ENCODE measurements around the gene HHIPL1.

Gene HHIPL1

GRCh38 chr14:99688210-99688581, 43.3 kb downstream of the HHIPL1 start:
- Histone ChIP-seq H4K8ac (ENCODE audit: low read depth, low read length) (no peak overlapping the region), H2BK120ac (ENCODE audit: insufficient read depth, low read length, poor library complexity) (no peak overlapping the region), H3K14ac (ENCODE audit: low read length) (no peak overlapping the region), H3K23ac (ENCODE audit: low read length) (no peak overlapping the region), H3K18ac (ENCODE audit: low read length) (no peak overlapping the region), H2BK12ac (ENCODE audit: low read length) (no peak overlapping the region), H2AFZ (ENCODE audit: insufficient read depth, low read length, poor library complexity) (no peak overlapping the region), H2AK5ac (ENCODE audit: low read length) (no peak overlapping the region), H3K27me3 (ENCODE audit: insufficient read depth, low read length) (no peaks in the 10 kb centered on the region), H4K91ac (ENCODE audit: low read depth, low read length) (no peak overlapping the region), H3K4me1 (ENCODE audit: control insufficient read depth in 1 of 2, insufficient read depth in 2 of 2, low read length in 2 of 2) (peaks cover 3 to 11% of the 10 kb centered on the region in 2 experiments), H3K27ac (ENCODE audit: low read depth, low read length) (no peak overlapping the region), H3K4ac (ENCODE audit: low read depth, low read length) (no peak overlapping the region), H4K12ac (ENCODE audit: low read depth, low read length) (no peak overlapping the region), H3K9me3 (ENCODE audit: insufficient read depth, low read depth, low read length) (peaks cover 3% of the 10 kb centered on the region), H3K36me3 (ENCODE audit: control insufficient read depth in 1 of 2, insufficient read depth in 2 of 2, low read length in 2 of 2) (no peaks in the 10 kb centered on the region), H3K4me2 (ENCODE audit: low read length) (no peak overlapping the region), H3K9ac (ENCODE audit: low read length) (no peak overlapping the region), H3K79me1 (ENCODE audit: low read length) (peaks cover 3% of the 10 kb centered on the region), H2BK5ac (ENCODE audit: low read depth, low read length, poor library complexity) (no peak overlapping the region), H3K79me2 (ENCODE audit: control insufficient read depth, insufficient read depth, low read length, poor library complexity) (no peaks in the 10 kb centered on the region), H3K4me3 (ENCODE audit: low read depth, low read length) (no peak overlapping the region)
- no peak for DNase-seq
- no CpG with 5 or more reads among the region's 10 CpGs for WGBS (ENCODE audit: extremely low coverage, insufficient coverage, insufficient read length)

GRCh38 chr14:99688629-99689028, 43.7 kb downstream of the HHIPL1 start:
- Histone ChIP-seq H3K14ac (ENCODE audit: low read length) (no peak overlapping the region), H3K23ac (ENCODE audit: low read length) (no peak overlapping the region), H2AFZ (ENCODE audit: insufficient read depth, low read length, poor library complexity) (no peak overlapping the region), H2BK12ac (ENCODE audit: low read length) (no peak overlapping the region), H2AK5ac (ENCODE audit: low read length) (no peak overlapping the region), H3K4me2 (ENCODE audit: low read length) (no peak overlapping the region), H3K9me3 (ENCODE audit: insufficient read depth, low read depth, low read length) (peaks cover 3% of the 10 kb centered on the region), H3K27me3 (ENCODE audit: insufficient read depth, low read length) (no peaks in the 10 kb centered on the region), H3K79me1 (ENCODE audit: low read length) (no peaks in the 10 kb centered on the region), H3K9ac (ENCODE audit: low read length) (no peak overlapping the region), H3K4me1 (ENCODE audit: control insufficient read depth in 1 of 2, insufficient read depth in 2 of 2, low read length in 2 of 2) (peaks cover 3 to 8% of the 10 kb centered on the region in 2 experiments), H4K12ac (ENCODE audit: low read depth, low read length) (no peak overlapping the region), H2BK120ac (ENCODE audit: insufficient read depth, low read length, poor library complexity) (no peak overlapping the region), H2BK5ac (ENCODE audit: low read depth, low read length, poor library complexity) (no peak overlapping the region), H3K36me3 (ENCODE audit: control insufficient read depth in 1 of 2, insufficient read depth in 2 of 2, low read length in 2 of 2) (no peaks in the 10 kb centered on the region), H3K4me3 (ENCODE audit: low read depth, low read length) (no peak overlapping the region), H3K4ac (ENCODE audit: low read depth, low read length) (no peak overlapping the region), H3K18ac (ENCODE audit: low read length) (no peak overlapping the region), H4K8ac (ENCODE audit: low read depth, low read length) (no peak overlapping the region), H4K91ac (ENCODE audit: low read depth, low read length) (no peak overlapping the region), H3K79me2 (ENCODE audit: control insufficient read depth, insufficient read depth, low read length, poor library complexity) (no peaks in the 10 kb centered on the region), H3K27ac (ENCODE audit: low read depth, low read length) (no peak overlapping the region)
- no CpG with 5 or more reads among the region's 11 CpGs for WGBS (ENCODE audit: extremely low coverage, insufficient coverage, insufficient read length)
- no peak for DNase-seq

DNA sequence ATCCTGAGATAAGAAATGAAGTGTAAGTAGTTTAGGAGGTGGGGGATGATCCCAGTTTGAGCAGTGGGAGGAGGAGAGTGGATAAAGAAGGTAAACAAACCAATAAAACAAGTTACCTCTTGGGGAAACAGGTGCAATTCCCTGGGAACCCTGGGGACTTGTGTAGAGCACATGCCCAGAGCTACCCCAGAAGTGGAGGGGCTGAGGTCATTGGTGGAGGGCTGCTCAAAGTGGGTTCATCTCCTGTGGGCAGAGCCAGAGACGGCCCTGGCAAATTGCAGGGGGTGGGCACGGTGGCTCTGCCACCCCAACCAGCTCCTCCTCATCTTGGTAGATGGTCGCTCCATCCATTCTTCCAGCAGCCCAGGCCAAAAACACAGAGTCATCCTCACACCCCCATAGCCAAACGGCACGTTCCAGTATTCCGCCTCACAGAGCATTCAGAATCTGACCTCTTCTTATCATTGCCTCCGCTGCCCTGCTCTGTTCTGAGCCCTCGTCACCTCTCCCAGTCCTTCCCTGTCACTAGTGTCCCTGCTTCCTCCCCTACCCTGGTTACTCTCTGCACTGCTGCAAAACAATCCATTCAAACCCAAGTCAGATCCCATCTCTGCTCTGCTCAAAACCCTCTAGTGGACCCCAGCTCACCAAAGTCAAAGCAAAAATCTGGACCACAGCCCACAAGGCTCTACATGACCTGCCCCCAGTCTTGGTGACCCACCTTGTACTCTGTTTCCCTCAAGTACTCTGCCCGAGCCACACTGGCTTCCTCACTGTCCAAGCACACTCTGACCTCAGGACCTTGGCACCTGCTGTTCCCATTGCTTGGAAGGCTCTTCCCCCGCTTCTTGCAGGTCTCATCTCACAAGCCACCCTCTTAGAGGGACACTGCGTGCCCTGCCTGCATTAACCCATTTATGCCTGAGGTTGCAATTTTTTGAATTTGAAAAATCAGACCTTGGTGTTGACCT, 44.6 kb downstream of the HHIPL1 start:
- H4K8ac ChIP-seq (ENCODE audit: low read depth, low read length), result no peak overlapping the region
- H3K4me1 ChIP-seq (ENCODE audit: control insufficient read depth in 1 of 2, insufficient read depth in 2 of 2, low read length in 2 of 2), result peaks cover 2 to 6% of the 10 kb centered on the region in 2 experiments
- H3K9ac ChIP-seq (ENCODE audit: low read length), result no peak overlapping the region
- no peak overlapping the region for H2BK120ac ChIP-seq (ENCODE audit: insufficient read depth, low read length, poor library complexity)
- H3K9me3 ChIP-seq (ENCODE audit: insufficient read depth, low read depth, low read length), result peaks cover 3% of the 10 kb centered on the region
- no peaks in the 10 kb centered on the region for H3K27me3 ChIP-seq (ENCODE audit: insufficient read depth, low read length)
- no peak for DNase-seq
- no peak overlapping the region for H3K14ac ChIP-seq (ENCODE audit: low read length)
- no peaks in the 10 kb centered on the region for H3K79me2 ChIP-seq (ENCODE audit: control insufficient read depth, insufficient read depth, low read length, poor library complexity)
- no peak overlapping the region for H2BK12ac ChIP-seq (ENCODE audit: low read length)
- H3K4ac ChIP-seq (ENCODE audit: low read depth, low read length), result no peak overlapping the region
- H3K18ac ChIP-seq (ENCODE audit: low read length), result no peak overlapping the region
- H4K91ac ChIP-seq (ENCODE audit: low read depth, low read length), result no peak overlapping the region
- H2BK5ac ChIP-seq (ENCODE audit: low read depth, low read length, poor library complexity), result no peak overlapping the region
- H4K12ac ChIP-seq (ENCODE audit: low read depth, low read length), result no peak overlapping the region
- WGBS (ENCODE audit: extremely low coverage, insufficient coverage, insufficient read length), result no CpG with 5 or more reads among the region's 11 CpGs
- H3K36me3 ChIP-seq (ENCODE audit: control insufficient read depth in 1 of 2, insufficient read depth in 2 of 2, low read length in 2 of 2), result no peaks in the 10 kb centered on the region
- no peak overlapping the region for H3K23ac ChIP-seq (ENCODE audit: low read length)
- H3K79me1 ChIP-seq (ENCODE audit: low read length), result no peaks in the 10 kb centered on the region
- no peak overlapping the region for H2AFZ ChIP-seq (ENCODE audit: insufficient read depth, low read length, poor library complexity)
- H2AK5ac ChIP-seq (ENCODE audit: low read length), result no peak overlapping the region
- H3K4me2 ChIP-seq (ENCODE audit: low read length), result no peak overlapping the region
- no peak overlapping the region for H3K4me3 ChIP-seq (ENCODE audit: low read depth, low read length)
- no peak overlapping the region for H3K27ac ChIP-seq (ENCODE audit: low read depth, low read length)

DNA sequence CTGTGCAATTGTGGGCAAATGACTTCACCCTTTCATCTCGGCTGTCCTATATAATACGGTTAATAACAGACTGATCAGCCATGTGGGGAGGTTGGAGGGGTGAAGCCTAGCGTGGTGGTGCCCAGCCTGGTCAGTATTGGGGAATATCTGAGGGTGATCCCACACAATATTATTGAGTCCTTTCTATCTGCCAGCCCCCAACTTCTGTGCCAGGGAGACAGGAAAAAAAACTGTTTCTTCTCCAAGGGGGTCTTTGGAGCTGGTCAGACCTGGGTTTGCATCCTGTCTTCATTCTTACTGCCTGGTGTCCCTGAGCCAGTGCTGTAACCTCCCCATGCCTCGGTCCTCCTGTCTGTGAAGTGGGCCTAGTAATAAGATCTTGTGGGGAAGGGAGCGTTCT, 45.7 kb downstream of the HHIPL1 start:
- H3K4ac ChIP-seq (ENCODE audit: low read depth, low read length), result no peak overlapping the region
- no peaks in the 10 kb centered on the region for H3K27me3 ChIP-seq (ENCODE audit: insufficient read depth, low read length)
- H3K14ac ChIP-seq (ENCODE audit: low read length), result no peak overlapping the region
- no peaks in the 10 kb centered on the region for H3K36me3 ChIP-seq (ENCODE audit: control insufficient read depth in 1 of 2, insufficient read depth in 2 of 2, low read length in 2 of 2)
- H2BK120ac ChIP-seq (ENCODE audit: insufficient read depth, low read length, poor library complexity), result no peak overlapping the region
- no peak overlapping the region for H2AK5ac ChIP-seq (ENCODE audit: low read length)
- H3K79me2 ChIP-seq (ENCODE audit: control insufficient read depth, insufficient read depth, low read length, poor library complexity), result no peaks in the 10 kb centered on the region
- H4K12ac ChIP-seq (ENCODE audit: low read depth, low read length), result no peak overlapping the region
- H2AFZ ChIP-seq (ENCODE audit: insufficient read depth, low read length, poor library complexity), result no peak overlapping the region
- H2BK12ac ChIP-seq (ENCODE audit: low read length), result no peak overlapping the region
- H3K4me2 ChIP-seq (ENCODE audit: low read length), result no peak overlapping the region
- no CpG with 5 or more reads among the region's 5 CpGs for WGBS (ENCODE audit: extremely low coverage, insufficient coverage, insufficient read length)
- no peak overlapping the region for H4K91ac ChIP-seq (ENCODE audit: low read depth, low read length)
- H3K9ac ChIP-seq (ENCODE audit: low read length), result no peak overlapping the region
- H3K18ac ChIP-seq (ENCODE audit: low read length), result no peak overlapping the region
- peaks cover 3% of the 10 kb centered on the region for H3K9me3 ChIP-seq (ENCODE audit: insufficient read depth, low read depth, low read length)
- peaks cover 0 to 4% of the 10 kb centered on the region in 2 experiments for H3K4me1 ChIP-seq (ENCODE audit: control insufficient read depth in 1 of 2, insufficient read depth in 2 of 2, low read length in 2 of 2)
- no peak overlapping the region for H3K27ac ChIP-seq (ENCODE audit: low read depth, low read length)
- no peak overlapping the region for H3K23ac ChIP-seq (ENCODE audit: low read length)
- H3K79me1 ChIP-seq (ENCODE audit: low read length), result no peaks in the 10 kb centered on the region
- no peak overlapping the region for H3K4me3 ChIP-seq (ENCODE audit: low read depth, low read length)
- no peak for DNase-seq
- H4K8ac ChIP-seq (ENCODE audit: low read depth, low read length), result no peak overlapping the region
- H2BK5ac ChIP-seq (ENCODE audit: low read depth, low read length, poor library complexity), result no peak overlapping the region
